K562 (cell line): Measurements from ENCODE around the gene IGF2R. TPM values are rescaled to one million over a fixed set of nuclear protein-coding genes. Genes with fewer than 3 reads are reported as not detected.

Experiments used
- ATAC-seq: fragments of 200-7000 bp; cut with Tn5 transposase; 3 replicates; pipeline ENCODE4 v1.9.1; 2020; ENCODE audit warnings: moderate library complexity
- BruUV-seq: library from RNA; stranded (reverse); fragments of 400-500 nt; replicated peaks from 2 replicates; lab custom pipeline; 2021; lab: Mats Ljungman, UMichigan
- CTCF ChIA-PET: fragments of 300-600 bp; formaldehyde crosslinking; extraction: SDS; loops from one replicate; lab custom pipeline; 2021; ENCODE audit warnings: low intra/inter-chr PET ratio; lab: Yijun Ruan, JAX
- POLR2A ChIA-PET: fragments of 300-600, 350-650 bp; sonication (Branson Sonifier 250); formaldehyde crosslinking; extraction: SDS; loops from one replicate; lab custom pipeline; 2021; ENCODE audit warnings: antibody characterized with exemption, inconsistent platforms; lab: Yijun Ruan, JAX
- DNase-seq, 4 experiments: peaks; one replicate each; pipeline versions ENCODE4 v3.0.0 to v3.0.0-alpha.2; 2011 to 2018; ENCODE audit warnings: low spot score in 3 of 4, mixed read lengths in 3 of 4; ENCODE audit errors: extremely low read depth in 1 of 4
- FAIRE-seq: peaks from 2 replicates; lab custom pipeline; 2011; peaks lifted over from hg19 to GRCh38; lab: Jason Lieb, UNC
- H2AFZ ChIP-seq: 2 replicates; pipeline ENCODE4 v1.6.0; 2011; ENCODE audit warnings: low read depth, low read length, control low read depth, inconsistent platforms
- H3K27ac ChIP-seq: fragments of 200-600 bp; 3 replicates; pipeline ENCODE4 v1.8.0; 2011; ENCODE audit warnings: low read depth, mild to moderate bottlenecking, control low read depth, inconsistent platforms, low read length, moderate library complexity, mixed read lengths; ENCODE audit errors: extremely low read depth
- H3K27me3 ChIP-seq, 2 experiments: fragments of 300-600 bp in 1 of 2; 2 replicates in 1 of 2; 3 replicates in 1 of 2; pipeline versions ENCODE4 v1.6.0 to v1.8.0; 2011; ENCODE audit warnings: inconsistent platforms in 2 of 2, low read length in 2 of 2, mild to moderate bottlenecking in 1 of 2, mixed read lengths in 1 of 2, moderate library complexity in 1 of 2; ENCODE audit not compliant: control insufficient read depth in 2 of 2, insufficient read depth in 2 of 2
- H3K36me3 ChIP-seq: fragments of 300-600 bp; 3 replicates; pipeline ENCODE4 v1.8.0; 2011; ENCODE audit warnings: mild to moderate bottlenecking, low read length, inconsistent platforms; ENCODE audit not compliant: control insufficient read depth, insufficient read depth
- H3K4me1 ChIP-seq, 2 experiments: fragments of 200-600 bp in 1 of 2; replicated peaks in 1 of 2; 2 replicates in 1 of 2; 3 replicates in 1 of 2; pipeline versions ENCODE4 v1.5.1 to v1.8.0; 2011; ENCODE audit warnings: inconsistent platforms in 2 of 2, low read length in 2 of 2, mild to moderate bottlenecking in 1 of 2, mixed read lengths in 1 of 2, moderate library complexity in 1 of 2; ENCODE audit not compliant: control insufficient read depth in 2 of 2, insufficient read depth in 2 of 2
- H3K4me2 ChIP-seq: 2 replicates; pipeline ENCODE4 v1.6.1; 2011; ENCODE audit warnings: low read length, control low read depth, inconsistent platforms, mixed read lengths; ENCODE audit not compliant: insufficient read depth
- H3K4me3 ChIP-seq: fragments of 200-600 bp; sonication (generic), shearing (Covaris generic); 2 replicates; pipeline ENCODE4 v1.5.1; 2016; ENCODE audit warnings: control low read depth, inconsistent platforms
- H3K79me2 ChIP-seq: fragments of 200-600 bp; 3 replicates; pipeline ENCODE4 v1.8.0; 2011; ENCODE audit warnings: low read length, inconsistent platforms; ENCODE audit not compliant: control insufficient read depth, insufficient read depth
- H3K9ac ChIP-seq, 2 experiments: 2 replicates each; pipeline versions ENCODE4 v1.6.0 to v1.6.1; 2011; ENCODE audit warnings: low read depth in 2 of 2, low read length in 2 of 2, control low read depth in 1 of 2, inconsistent platforms in 1 of 2, mild to moderate bottlenecking in 1 of 2, mixed read lengths in 1 of 2; ENCODE audit not compliant: insufficient read depth in 1 of 2
- H3K9me1 ChIP-seq: one replicate; pipeline ENCODE4 v1.6.0; 2011; ENCODE audit warnings: inconsistent platforms, mild to moderate bottlenecking, low read length, moderate library complexity; ENCODE audit not compliant: control insufficient read depth, insufficient read depth
- H3K9me3 ChIP-seq: replicated peaks from 2 replicates; pipeline ENCODE4 v1.5.1; 2011; ENCODE audit warnings: low read depth, low read length, inconsistent platforms; ENCODE audit not compliant: control insufficient read depth, insufficient read depth
- H4K20me1 ChIP-seq: replicated peaks from 2 replicates; pipeline ENCODE4 v1.6.1; 2011; ENCODE audit warnings: low read length, inconsistent platforms, mixed read lengths; ENCODE audit not compliant: control insufficient read depth, insufficient read depth
- ARNT ChIP-seq, 2 experiments: fragments of 450-650 bp; IDR thresholded peaks; 2 replicates each; pipeline ENCODE4 v1.6.1; 2016; ENCODE audit warnings: mild to moderate bottlenecking in 1 of 2
- BMI1 ChIP-seq: fragments of 150-350 bp; IDR thresholded peaks from 2 replicates; pipeline ENCODE4 v1.6.1; 2014; ENCODE audit warnings: low read length
- COPS2 ChIP-seq: fragments of 450-650 bp; conservative IDR thresholded peaks from 2 replicates; pipeline ENCODE4 v1.6.1; 2016; ENCODE audit warnings: mild to moderate bottlenecking, moderate library complexity
- CREBBP ChIP-seq: IDR thresholded peaks from one replicate; pipeline ENCODE4 v1.6.1; 2012; ENCODE audit warnings: low read depth, mild to moderate bottlenecking, control low read depth, inconsistent platforms, low read length
- DMBX1 ChIP-seq: fragments of 250-450 bp; sonication (Bioruptor Pico); IDR thresholded peaks from 2 replicates; pipeline ENCODE4 v1.8.0; 2022; ENCODE audit warnings: inconsistent platforms, mild to moderate bottlenecking, moderate library complexity, borderline replicate concordance
- FOXP1 ChIP-seq: sonication (generic); formaldehyde crosslinking; IDR thresholded peaks from 2 replicates; pipeline ENCODE4 v1.8.0; 2022; ENCODE audit warnings: mild to moderate bottlenecking, missing genetic modification reagents
- PML ChIP-seq: IDR thresholded peaks from 2 replicates; pipeline ENCODE4 v1.6.1; 2012; ENCODE audit warnings: low read length, inconsistent platforms
- SAP30 ChIP-seq: fragments of 200-600 bp; sonication (generic); IDR thresholded peaks from 2 replicates; pipeline ENCODE4 v1.6.1; 2012; ENCODE audit warnings: borderline replicate concordance, low read depth, mild to moderate bottlenecking, moderate library complexity, low read length, control low read depth, inconsistent platforms; ENCODE audit not compliant: insufficient read depth, poor library complexity, severe bottlenecking
- TAF1 ChIP-seq: IDR thresholded peaks from 2 replicates; pipeline ENCODE4 v1.6.1; 2011; ENCODE audit warnings: mild to moderate bottlenecking, low read length, moderate library complexity; ENCODE audit not compliant: insufficient read depth, control insufficient read depth, severe bottlenecking; ENCODE audit errors: extremely low read depth
- TRIM24 ChIP-seq, 2 experiments: fragments of 450-650 bp; IDR thresholded peaks; 2 replicates each; pipeline ENCODE4 v1.6.1; 2016
- ZC3H4 ChIP-seq: sonication (generic); formaldehyde crosslinking; IDR thresholded peaks from 2 replicates; pipeline ENCODE4 v1.9.0; 2021; ENCODE audit warnings: missing genetic modification reagents, borderline replicate concordance
- ZFX ChIP-seq: sonication (generic); formaldehyde crosslinking; IDR thresholded peaks from 2 replicates; pipeline ENCODE4 v1.8.0; 2022; ENCODE audit warnings: mild to moderate bottlenecking, missing genetic modification reagents, moderate library complexity
- ZNF212 ChIP-seq: fragments of 450-650 bp; formaldehyde crosslinking; IDR thresholded peaks from 2 replicates; pipeline ENCODE4 v1.4.0; 2020; ENCODE audit warnings: mild to moderate bottlenecking
- ZNF445 ChIP-seq: fragments of 250-450 bp; sonication (Bioruptor Pico); IDR thresholded peaks from 2 replicates; pipeline ENCODE4 v1.4.0; 2020; ENCODE audit warnings: low read depth, mild to moderate bottlenecking, moderate library complexity
- WGBS: fragments of 100-300 bp; shearing (Covaris generic); methylation state at CpG from one replicate; pipeline ENCODE4 v1.1.6; 2016; ENCODE audit warnings: low coverage, mixed read lengths; ENCODE audit not compliant: insufficient coverage; ENCODE audit errors: missing lambda C conversion rate; 5-methylcytosine and 5-hydroxymethylcytosine counted together
- in situ Hi-C: fragments of 300-500 bp; cut with MboI; formaldehyde crosslinking; loops from 4 replicates; pipeline ENCODE4 v1.15.0; 2018; ENCODE audit warnings: inconsistent platforms, mixed read lengths
- intact Hi-C: fragments of 100-400 bp; cut with micrococcal nuclease; formaldehyde crosslinking; loops from 2 replicates; pipeline ENCODE4 v1.14.2; 2022
- polyA plus RNA-seq, 8 experiments: library from polyadenylated mRNA; depleted of rRNA in 4 of 8; stranded (reverse) in 5 of 8; unstranded in 3 of 8; fragments of >200 nt; fragmentation: Nextera tagmentation in 2 of 8; fragmentation: Illumina TruSeq in 1 of 8; extraction: Ambion mirVana in 2 of 8; extraction: Trizol in 1 of 8; gene quantifications; 2 replicates each; pipeline versions ENCODE4 v1.2.1 to v1.2.3, GENCODE V29; 2011 to 2014; ENCODE audit warnings: inconsistent platforms in 1 of 8, missing spikeins in 1 of 8
- total RNA-seq, 7 experiments: library from RNA; depleted of rRNA in 6 of 7; stranded (reverse); fragments of >200 nt in 6 of 7; fragmentation: Illumina TruSeq in 2 of 7; extraction: Trizol in 2 of 7; gene quantifications; 2 replicates each; pipeline versions ENCODE4 v1.2.1 to v1.2.3, GENCODE V29; 2011 to 2021; ENCODE audit warnings: low replicate concordance in 1 of 7
- TF ChIP-seq, protein P1 (sequence below): fragments of 250-450 bp; sonication (Bioruptor Pico); IDR thresholded peaks from 2 replicates; pipeline ENCODE4 v1.9.0; 2021; ENCODE audit warnings: mild to moderate bottlenecking
- TF ChIP-seq, protein P2 (sequence below): fragments of 250-450 bp; sonication (Bioruptor Pico); IDR thresholded peaks from 2 replicates; pipeline ENCODE4 v1.5.0; 2020; ENCODE audit warnings: mild to moderate bottlenecking, borderline replicate concordance
- TF ChIP-seq, protein P3 (sequence below), 2 experiments: IDR thresholded peaks; 2 replicates each; pipeline ENCODE4 v1.6.1; 2012; ENCODE audit warnings: improper control_type of control experiment in 2 of 2, low read depth in 2 of 2, low read length in 2 of 2, borderline replicate concordance in 1 of 2

The IGF2R gene
- total and polyA plus RNA-seq, 9 of the 15 experiments (the other 6 are each of a cell fraction or from before 2014, with no cell fraction given), result 3.5 to 92.3 (median 34.5) TPM

DNA sequence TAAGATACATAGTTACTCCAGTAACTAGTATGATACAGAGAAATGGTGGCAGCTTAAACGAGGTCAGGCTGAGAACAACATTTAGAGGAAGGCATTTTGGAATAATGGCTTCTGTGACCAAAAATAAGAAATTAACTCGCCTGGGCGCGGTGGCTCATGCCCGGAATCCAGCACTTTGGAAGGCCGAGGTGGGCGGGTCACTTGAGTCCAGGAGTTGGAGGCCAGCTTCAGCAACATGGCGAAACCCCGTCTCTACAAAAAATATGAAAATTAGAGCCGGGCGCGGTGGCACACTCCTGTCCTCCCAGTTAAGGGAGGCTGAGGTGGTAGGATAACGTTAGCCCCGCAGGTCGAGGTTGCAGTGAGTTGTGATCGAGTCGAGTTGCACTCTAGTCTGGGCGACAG is 1.8 kb downstream of the IGF2R start:
- H4K20me1 ChIP-seq, result peaks cover 21% of the 10 kb centered on the region; the same call in 1 of the 2 replicates
- no peak overlapping the region for H2AFZ ChIP-seq
- no TSS peak for BruUV-seq
- no peaks in the 10 kb centered on the region for H3K9me1 ChIP-seq
- H3K9me3 ChIP-seq, result no peaks in the 10 kb centered on the region
- intact Hi-C loops, result loop anchor here (2.0 to 10.0 kb wide), 4 partner anchors 14 to 246 kb away; partner anchors contain the start of gene WTAP
- FAIRE-seq, result no peak
- peaks cover 44 to 64% of the 10 kb centered on the region in 2 experiments for H3K4me1 ChIP-seq
- ChIA-PET POLR2A (interaction anchor here (0.6 to 5.6 kb wide), 4 partner anchors 9 to 337 kb away, joined by 3 to 84 read pairs (median 14); no protein-coding TSS in a partner anchor), CTCF (no interaction called here)
- peaks cover 71% of the 10 kb centered on the region for H3K79me2 ChIP-seq
- peak overlapping the region; percentile 90 for H3K27ac ChIP-seq
- in situ Hi-C loops, result no loop called here
- peaks cover 17% of the 10 kb centered on the region; the same call in 2 of the 3 replicates for H3K36me3 ChIP-seq
- peak overlapping the region; percentile 82 to 84 for H3K9ac ChIP-seq
- WGBS, result 4% methylated on average over 18 of the region's 18 CpGs
- H3K4me2 ChIP-seq, result peak overlapping the region; percentile 72
- ATAC-seq, result no peak
- DNase-seq, result peak in 1 of 4 experiments; percentile 43
- no peaks in the 10 kb centered on the region for H3K27me3 ChIP-seq
- peak overlapping the region; percentile 77 for H3K4me3 ChIP-seq
- TF ChIP-seq TAF1 (peak; percentile 16), TRIM24 (IDR thresholded peaks at IDR 0.05) (no peak), BMI1 (no peak), DMBX1 (CRISPR knock-in tag) (peak; percentile 19; the same call in 1 of the 2 replicates), COPS2 (no peak), SAP30 (no peak), CREBBP (no peak), PML (no peak), ZNF445 (CRISPR knock-in tag) (no peak), ZFX (CRISPR knock-in tag) (peak; percentile 46; the same call in 1 of the 2 replicates), ZNF212 (CRISPR knock-in tag) (no peak), FOXP1 (CRISPR knock-in tag) (no peak), ARNT (IDR thresholded peaks at IDR 0.05) (no peak), ZC3H4 (CRISPR knock-in tag) (peak; percentile 77; the same call in 1 of the 2 replicates)
- TF ChIP-seq, protein P1, sequence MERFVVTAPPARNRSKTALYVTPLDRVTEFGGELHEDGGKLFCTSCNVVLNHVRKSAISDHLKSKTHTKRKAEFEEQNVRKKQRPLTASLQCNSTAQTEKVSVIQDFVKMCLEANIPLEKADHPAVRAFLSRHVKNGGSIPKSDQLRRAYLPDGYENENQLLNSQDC (CRISPR knock-in tag), result no peak
- TF ChIP-seq, protein P2, sequence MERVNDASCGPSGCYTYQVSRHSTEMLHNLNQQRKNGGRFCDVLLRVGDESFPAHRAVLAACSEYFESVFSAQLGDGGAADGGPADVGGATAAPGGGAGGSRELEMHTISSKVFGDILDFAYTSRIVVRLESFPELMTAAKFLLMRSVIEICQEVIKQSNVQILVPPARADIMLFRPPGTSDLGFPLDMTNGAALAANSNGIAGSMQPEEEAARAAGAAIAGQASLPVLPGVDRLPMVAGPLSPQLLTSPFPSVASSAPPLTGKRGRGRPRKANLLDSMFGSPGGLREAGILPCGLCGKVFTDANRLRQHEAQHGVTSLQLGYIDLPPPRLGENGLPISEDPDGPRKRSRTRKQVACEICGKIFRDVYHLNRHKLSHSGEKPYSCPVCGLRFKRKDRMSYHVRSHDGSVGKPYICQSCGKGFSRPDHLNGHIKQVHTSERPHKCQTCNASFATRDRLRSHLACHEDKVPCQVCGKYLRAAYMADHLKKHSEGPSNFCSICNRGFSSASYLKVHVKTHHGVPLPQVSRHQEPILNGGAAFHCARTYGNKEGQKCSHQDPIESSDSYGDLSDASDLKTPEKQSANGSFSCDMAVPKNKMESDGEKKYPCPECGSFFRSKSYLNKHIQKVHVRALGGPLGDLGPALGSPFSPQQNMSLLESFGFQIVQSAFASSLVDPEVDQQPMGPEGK (CRISPR knock-in tag), result no peak
- TF ChIP-seq, protein P3, sequence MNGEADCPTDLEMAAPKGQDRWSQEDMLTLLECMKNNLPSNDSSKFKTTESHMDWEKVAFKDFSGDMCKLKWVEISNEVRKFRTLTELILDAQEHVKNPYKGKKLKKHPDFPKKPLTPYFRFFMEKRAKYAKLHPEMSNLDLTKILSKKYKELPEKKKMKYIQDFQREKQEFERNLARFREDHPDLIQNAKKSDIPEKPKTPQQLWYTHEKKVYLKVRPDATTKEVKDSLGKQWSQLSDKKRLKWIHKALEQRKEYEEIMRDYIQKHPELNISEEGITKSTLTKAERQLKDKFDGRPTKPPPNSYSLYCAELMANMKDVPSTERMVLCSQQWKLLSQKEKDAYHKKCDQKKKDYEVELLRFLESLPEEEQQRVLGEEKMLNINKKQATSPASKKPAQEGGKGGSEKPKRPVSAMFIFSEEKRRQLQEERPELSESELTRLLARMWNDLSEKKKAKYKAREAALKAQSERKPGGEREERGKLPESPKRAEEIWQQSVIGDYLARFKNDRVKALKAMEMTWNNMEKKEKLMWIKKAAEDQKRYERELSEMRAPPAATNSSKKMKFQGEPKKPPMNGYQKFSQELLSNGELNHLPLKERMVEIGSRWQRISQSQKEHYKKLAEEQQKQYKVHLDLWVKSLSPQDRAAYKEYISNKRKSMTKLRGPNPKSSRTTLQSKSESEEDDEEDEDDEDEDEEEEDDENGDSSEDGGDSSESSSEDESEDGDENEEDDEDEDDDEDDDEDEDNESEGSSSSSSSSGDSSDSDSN (IDR thresholded peaks at IDR 0.05; ENCODE audit: borderline replicate concordance in 1 of 2, low read depth in 2 of 2, low read length in 2 of 2), result no peak
